K562 (cell line): ENCODE data around the gene CLPSL1. TPM values are rescaled to one million over a fixed set of nuclear protein-coding genes. Genes with fewer than 3 reads are reported as not detected.
A peak's percentile ranks its signal among the peaks of the same experiment; 100 is the strongest.

ENCODE experiments used
- ATAC-seq: fragments of 200-7000 bp; cut with Tn5 transposase; 3 replicates; pipeline ENCODE4 v1.9.1; 2020; ENCODE audit warnings: moderate library complexity
- BruUV-seq: library from RNA; stranded (reverse); fragments of 400-500 nt; replicated peaks from 2 replicates; lab custom pipeline; 2021; lab: Mats Ljungman, UMichigan
- CTCF ChIA-PET: fragments of 300-600 bp; formaldehyde crosslinking; extraction: SDS; loops from one replicate; lab custom pipeline; 2021; ENCODE audit warnings: low intra/inter-chr PET ratio; lab: Yijun Ruan, JAX
- POLR2A ChIA-PET: fragments of 300-600, 350-650 bp; sonication (Branson Sonifier 250); formaldehyde crosslinking; extraction: SDS; loops from one replicate; lab custom pipeline; 2021; ENCODE audit warnings: antibody characterized with exemption, inconsistent platforms; lab: Yijun Ruan, JAX
- DNase-seq, 4 experiments: peaks; one replicate each; pipeline versions ENCODE4 v3.0.0 to v3.0.0-alpha.2; 2011 to 2018; ENCODE audit warnings: low spot score in 3 of 4, mixed read lengths in 3 of 4; ENCODE audit errors: extremely low read depth in 1 of 4
- FAIRE-seq: peaks from 2 replicates; lab custom pipeline; 2011; peaks lifted over from hg19 to GRCh38; lab: Jason Lieb, UNC
- H2AFZ ChIP-seq: 2 replicates; pipeline ENCODE4 v1.6.0; 2011; ENCODE audit warnings: low read depth, low read length, control low read depth, inconsistent platforms
- H3K27ac ChIP-seq: fragments of 200-600 bp; 3 replicates; pipeline ENCODE4 v1.8.0; 2011; ENCODE audit warnings: low read depth, mild to moderate bottlenecking, control low read depth, inconsistent platforms, low read length, moderate library complexity, mixed read lengths; ENCODE audit errors: extremely low read depth
- H3K27me3 ChIP-seq, 2 experiments: fragments of 300-600 bp in 1 of 2; 2 replicates in 1 of 2; 3 replicates in 1 of 2; pipeline versions ENCODE4 v1.6.0 to v1.8.0; 2011; ENCODE audit warnings: inconsistent platforms in 2 of 2, low read length in 2 of 2, mild to moderate bottlenecking in 1 of 2, mixed read lengths in 1 of 2, moderate library complexity in 1 of 2; ENCODE audit not compliant: control insufficient read depth in 2 of 2, insufficient read depth in 2 of 2
- H3K36me3 ChIP-seq: fragments of 300-600 bp; 3 replicates; pipeline ENCODE4 v1.8.0; 2011; ENCODE audit warnings: mild to moderate bottlenecking, low read length, inconsistent platforms; ENCODE audit not compliant: control insufficient read depth, insufficient read depth
- H3K4me1 ChIP-seq, 2 experiments: fragments of 200-600 bp in 1 of 2; replicated peaks in 1 of 2; 2 replicates in 1 of 2; 3 replicates in 1 of 2; pipeline versions ENCODE4 v1.5.1 to v1.8.0; 2011; ENCODE audit warnings: inconsistent platforms in 2 of 2, low read length in 2 of 2, mild to moderate bottlenecking in 1 of 2, mixed read lengths in 1 of 2, moderate library complexity in 1 of 2; ENCODE audit not compliant: control insufficient read depth in 2 of 2, insufficient read depth in 2 of 2
- H3K4me2 ChIP-seq: 2 replicates; pipeline ENCODE4 v1.6.1; 2011; ENCODE audit warnings: low read length, control low read depth, inconsistent platforms, mixed read lengths; ENCODE audit not compliant: insufficient read depth
- H3K4me3 ChIP-seq: fragments of 200-600 bp; sonication (generic), shearing (Covaris generic); 2 replicates; pipeline ENCODE4 v1.5.1; 2016; ENCODE audit warnings: control low read depth, inconsistent platforms
- H3K79me2 ChIP-seq: fragments of 200-600 bp; 3 replicates; pipeline ENCODE4 v1.8.0; 2011; ENCODE audit warnings: low read length, inconsistent platforms; ENCODE audit not compliant: control insufficient read depth, insufficient read depth
- H3K9ac ChIP-seq, 2 experiments: 2 replicates each; pipeline versions ENCODE4 v1.6.0 to v1.6.1; 2011; ENCODE audit warnings: low read depth in 2 of 2, low read length in 2 of 2, control low read depth in 1 of 2, inconsistent platforms in 1 of 2, mild to moderate bottlenecking in 1 of 2, mixed read lengths in 1 of 2; ENCODE audit not compliant: insufficient read depth in 1 of 2
- H3K9me1 ChIP-seq: one replicate; pipeline ENCODE4 v1.6.0; 2011; ENCODE audit warnings: inconsistent platforms, mild to moderate bottlenecking, low read length, moderate library complexity; ENCODE audit not compliant: control insufficient read depth, insufficient read depth
- H3K9me3 ChIP-seq: replicated peaks from 2 replicates; pipeline ENCODE4 v1.5.1; 2011; ENCODE audit warnings: low read depth, low read length, inconsistent platforms; ENCODE audit not compliant: control insufficient read depth, insufficient read depth
- H4K20me1 ChIP-seq: replicated peaks from 2 replicates; pipeline ENCODE4 v1.6.1; 2011; ENCODE audit warnings: low read length, inconsistent platforms, mixed read lengths; ENCODE audit not compliant: control insufficient read depth, insufficient read depth
- ETV6 ChIP-seq, 3 experiments: fragments of 150-350 bp in 1 of 3; sonication (generic) in 1 of 3; formaldehyde crosslinking in 1 of 3; IDR thresholded peaks; 2 replicates each; pipeline versions ENCODE4 v1.6.1 to v1.8.0; 2014 to 2022; ENCODE audit warnings: borderline replicate concordance in 2 of 3, low read depth in 2 of 3, antibody characterized with exemption in 1 of 3, low read length in 1 of 3, mild to moderate bottlenecking in 1 of 3, missing genetic modification reagents in 1 of 3
- GTF2E2 ChIP-seq: fragments of 200-800 bp; sonication (Bioruptor generic); IDR thresholded peaks from 2 replicates; pipeline ENCODE4 v1.6.1; 2016; ENCODE audit warnings: missing genetic modification characterization, missing compliant biosample characterization
- HDAC1 ChIP-seq, 2 experiments: fragments of 450-650 bp; IDR thresholded peaks; 2 replicates each; pipeline ENCODE4 v1.6.1; 2016 to 2017; ENCODE audit warnings: inconsistent platforms in 1 of 2, mild to moderate bottlenecking in 1 of 2, moderate library complexity in 1 of 2
- MIER1 ChIP-seq: fragments of 450-650 bp; IDR thresholded peaks from 2 replicates; pipeline ENCODE4 v1.6.1; 2016; ENCODE audit warnings: antibody characterized with exemption, mild to moderate bottlenecking, low read depth
- NR4A1 ChIP-seq, 2 experiments: fragments of 250-450 bp in 1 of 2; fragments of 450-650 bp in 1 of 2; sonication (Bioruptor Pico) in 1 of 2; IDR thresholded peaks; 2 replicates each; pipeline versions ENCODE4 v1.4.0 to v1.6.1; 2016 to 2020; ENCODE audit warnings: mild to moderate bottlenecking in 2 of 2, missing compliant biosample characterization in 1 of 2, missing genetic modification characterization in 1 of 2, moderate library complexity in 1 of 2
- SMARCA4 ChIP-seq: fragments of 450-650 bp; IDR thresholded peaks from 2 replicates; pipeline ENCODE4 v1.6.1; 2016
- STAG1 ChIP-seq: sonication (generic); formaldehyde crosslinking; IDR thresholded peaks from 2 replicates; pipeline ENCODE4 v1.5.0; 2020; ENCODE audit warnings: missing genetic modification reagents, borderline replicate concordance
- TCF3 ChIP-seq: sonication (generic); formaldehyde crosslinking; IDR thresholded peaks from 2 replicates; pipeline ENCODE4 v1.4.0; 2020; ENCODE audit warnings: mild to moderate bottlenecking, missing genetic modification reagents
- THAP12 ChIP-seq: fragments of 250-450 bp; sonication (Bioruptor Pico); IDR thresholded peaks from 2 replicates; pipeline ENCODE4 v1.9.0; 2021; ENCODE audit warnings: mild to moderate bottlenecking, inconsistent platforms
- ZNF282 ChIP-seq: sonication (generic); formaldehyde crosslinking; IDR thresholded peaks from 2 replicates; pipeline ENCODE4 v1.8.1; 2023; ENCODE audit warnings: missing genetic modification reagents
- ZNF583 ChIP-seq: fragments of 250-450 bp; sonication (Bioruptor Pico); IDR thresholded peaks from 2 replicates; pipeline ENCODE4 v1.4.0; 2020
- WGBS: fragments of 100-300 bp; shearing (Covaris generic); methylation state at CpG from one replicate; pipeline ENCODE4 v1.1.6; 2016; ENCODE audit warnings: low coverage, mixed read lengths; ENCODE audit not compliant: insufficient coverage; ENCODE audit errors: missing lambda C conversion rate; 5-methylcytosine and 5-hydroxymethylcytosine counted together
- in situ Hi-C: fragments of 300-500 bp; cut with MboI; formaldehyde crosslinking; loops from 4 replicates; pipeline ENCODE4 v1.15.0; 2018; ENCODE audit warnings: inconsistent platforms, mixed read lengths
- intact Hi-C: fragments of 100-400 bp; cut with micrococcal nuclease; formaldehyde crosslinking; loops from 2 replicates; pipeline ENCODE4 v1.14.2; 2022
- polyA plus RNA-seq, 8 experiments: library from polyadenylated mRNA; depleted of rRNA in 4 of 8; stranded (reverse) in 5 of 8; unstranded in 3 of 8; fragments of >200 nt; fragmentation: Nextera tagmentation in 2 of 8; fragmentation: Illumina TruSeq in 1 of 8; extraction: Ambion mirVana in 2 of 8; extraction: Trizol in 1 of 8; gene quantifications; 2 replicates each; pipeline versions ENCODE4 v1.2.1 to v1.2.3, GENCODE V29; 2011 to 2014; ENCODE audit warnings: inconsistent platforms in 1 of 8, missing spikeins in 1 of 8
- total RNA-seq, 7 experiments: library from RNA; depleted of rRNA in 6 of 7; stranded (reverse); fragments of >200 nt in 6 of 7; fragmentation: Illumina TruSeq in 2 of 7; extraction: Trizol in 2 of 7; gene quantifications; 2 replicates each; pipeline versions ENCODE4 v1.2.1 to v1.2.3, GENCODE V29; 2011 to 2021; ENCODE audit warnings: low replicate concordance in 1 of 7
- TF ChIP-seq, protein P1 (sequence below): fragments of 450-650 bp; formaldehyde crosslinking; IDR thresholded peaks from 2 replicates; pipeline ENCODE4 v1.4.0; 2020; ENCODE audit warnings: mild to moderate bottlenecking, moderate library complexity
- TF ChIP-seq, protein P2 (sequence below), 2 experiments: fragments of 200-800 bp in 1 of 2; sonication (Bioruptor generic) in 1 of 2; sonication (generic) in 1 of 2; formaldehyde crosslinking in 1 of 2; IDR thresholded peaks in 1 of 2; conservative IDR thresholded peaks in 1 of 2; 2 replicates each; pipeline versions ENCODE4 v1.5.0 to v1.6.1; 2016 to 2020; ENCODE audit warnings: missing compliant biosample characterization in 1 of 2, missing genetic modification characterization in 1 of 2, missing genetic modification reagents in 1 of 2

The CLPSL1 gene
- total and polyA plus RNA-seq, 9 of the 15 experiments (the other 6 are each of a cell fraction or from before 2014, with no cell fraction given) = not detected

DNA sequence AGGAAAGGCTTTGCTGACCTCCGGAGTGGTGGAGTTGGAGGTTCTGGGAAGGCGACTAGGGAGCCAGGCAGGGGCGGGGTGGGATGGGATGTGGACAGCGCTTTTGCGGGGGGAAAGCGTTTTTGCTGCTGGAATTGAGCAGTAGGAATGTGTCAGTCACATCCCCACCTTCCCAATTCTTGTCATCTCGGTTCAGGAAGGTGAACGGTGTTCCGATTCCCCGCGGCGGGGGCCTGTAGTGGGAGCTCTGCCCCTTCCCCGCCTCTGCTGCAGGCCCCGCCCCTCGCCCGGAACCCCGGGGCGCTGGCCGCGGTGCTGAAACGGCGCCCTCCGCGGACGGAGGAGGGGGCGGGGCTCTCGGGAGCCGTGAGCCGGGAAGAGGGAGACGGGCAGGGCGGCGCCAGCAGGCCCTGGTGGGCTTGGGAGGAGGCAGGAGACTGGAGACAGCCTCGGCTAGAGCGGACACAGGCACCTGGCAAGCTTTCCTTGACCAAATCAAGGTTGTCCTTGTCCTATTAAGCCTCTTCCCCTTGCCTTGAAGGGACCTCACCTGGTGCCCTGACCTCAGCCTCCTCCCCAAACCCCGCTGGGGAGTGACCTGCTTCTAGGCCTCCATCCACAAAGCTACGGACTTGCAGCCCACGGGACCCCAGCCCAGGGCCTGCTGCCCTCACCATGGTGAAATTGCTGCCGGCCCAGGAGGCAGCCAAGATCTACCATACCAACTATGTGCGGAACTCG is 24.3 kb downstream of the CLPSL1 start, which contains the start of gene LHFPL5:
LHFPL5 (plus strand) TSS at position 357 of the 741 bp plus-strand sequence; CDS start at position 676, 319 bp downstream.
- BruUV-seq = no TSS peak
- in situ Hi-C loops (no loop called here), intact Hi-C loops (no loop called here)
- Histone ChIP-seq H3K27ac (no peak within 1 kb of the TSS), H3K79me2 (no peaks in the 10 kb centered on the region), H3K4me2 (peak within 1 kb of the TSS; percentile 72), H3K4me1 (peaks cover 5 to 10% of the 10 kb centered on the region in 2 experiments), H4K20me1 (0 out of 2 replicates have a peak, but pooled peaks cover 6% of the 10 kb centered on the region), H3K9me1 (peaks cover 2% of the 10 kb centered on the region), H3K9ac (no peak within 1 kb of the TSS), H3K4me3 (no peak within 1 kb of the TSS; the same call in 1 of the 2 replicates), H3K9me3 (no peaks in the 10 kb centered on the region), H3K36me3 (no peaks in the 10 kb centered on the region), H3K27me3 (peaks cover 15 to 28% of the 10 kb centered on the region in 2 experiments), H2AFZ (peak within 1 kb of the TSS; percentile 53; the same call in 1 of the 2 replicates)
- ChIA-PET CTCF (no interaction called here), POLR2A (interaction anchor here (0.6 to 1.0 kb wide), 3 partner anchors 11 to 23 kb away, joined by 3 to 4 read pairs (median 3); no protein-coding TSS in a partner anchor)
- FAIRE-seq = no peak
- ATAC-seq = peak; percentile 100
- DNase-seq = peak; percentile 77 to 99 (median 97)
- WGBS = 10% methylated on average over 30 of the region's 40 CpGs
- TF ChIP-seq SMARCA4 = peak; percentile 25; the same call in 1 of the 2 replicates
- TF ChIP-seq, protein P1, sequence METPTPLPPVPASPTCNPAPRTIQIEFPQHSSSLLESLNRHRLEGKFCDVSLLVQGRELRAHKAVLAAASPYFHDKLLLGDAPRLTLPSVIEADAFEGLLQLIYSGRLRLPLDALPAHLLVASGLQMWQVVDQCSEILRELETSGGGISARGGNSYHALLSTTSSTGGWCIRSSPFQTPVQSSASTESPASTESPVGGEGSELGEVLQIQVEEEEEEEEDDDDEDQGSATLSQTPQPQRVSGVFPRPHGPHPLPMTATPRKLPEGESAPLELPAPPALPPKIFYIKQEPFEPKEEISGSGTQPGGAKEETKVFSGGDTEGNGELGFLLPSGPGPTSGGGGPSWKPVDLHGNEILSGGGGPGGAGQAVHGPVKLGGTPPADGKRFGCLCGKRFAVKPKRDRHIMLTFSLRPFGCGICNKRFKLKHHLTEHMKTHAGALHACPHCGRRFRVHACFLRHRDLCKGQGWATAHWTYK (CRISPR knock-in tag) = peak; percentile 71; the same call in 1 of the 2 replicates
- TF ChIP-seq STAG1 (CRISPR knock-in tag) = peak; percentile 51; the same call in 1 of the 2 replicates
- peak; percentile 14; the same call in 1 of the 2 replicates for TF ChIP-seq TCF3
- no peak for TF ChIP-seq GTF2E2 (tag)
- peak; percentile 51; the same call in 1 of the 2 replicates for TF ChIP-seq ZNF583 (CRISPR knock-in tag)
- TF ChIP-seq THAP12 (CRISPR knock-in tag) = no peak
- TF ChIP-seq MIER1 = peak; percentile 98
- TF ChIP-seq, protein P2, sequence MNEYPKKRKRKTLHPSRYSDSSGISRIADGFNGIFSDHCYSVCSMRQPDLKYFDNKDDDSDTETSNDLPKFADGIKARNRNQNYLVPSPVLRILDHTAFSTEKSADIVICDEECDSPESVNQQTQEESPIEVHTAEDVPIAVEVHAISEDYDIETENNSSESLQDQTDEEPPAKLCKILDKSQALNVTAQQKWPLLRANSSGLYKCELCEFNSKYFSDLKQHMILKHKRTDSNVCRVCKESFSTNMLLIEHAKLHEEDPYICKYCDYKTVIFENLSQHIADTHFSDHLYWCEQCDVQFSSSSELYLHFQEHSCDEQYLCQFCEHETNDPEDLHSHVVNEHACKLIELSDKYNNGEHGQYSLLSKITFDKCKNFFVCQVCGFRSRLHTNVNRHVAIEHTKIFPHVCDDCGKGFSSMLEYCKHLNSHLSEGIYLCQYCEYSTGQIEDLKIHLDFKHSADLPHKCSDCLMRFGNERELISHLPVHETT (CRISPR knock-in tag; conservative IDR thresholded peaks at IDR 0.05 in 1 of 2, IDR thresholded peaks at IDR 0.05 in 1 of 2) = peak; percentile 49 to 94; a peak in 2 of 4 replicates
- TF ChIP-seq ETV6 (IDR thresholded peaks at IDR 0.05; ENCODE audit: borderline replicate concordance in 1 of 2, low read depth in 2 of 2, low read length in 1 of 2) = no peak
- TF ChIP-seq ETV6 (CRISPR knock-in tag; IDR thresholded peaks at IDR 0.05; ENCODE audit: borderline replicate concordance) = peak; percentile 77; the same call in 1 of the 2 replicates
- peak in 1 of 2 experiments; percentile 77; a peak in 2 of 4 replicates for TF ChIP-seq HDAC1 (IDR thresholded peaks at IDR 0.05)
- TF ChIP-seq NR4A1 (CRISPR knock-in tag; IDR thresholded peaks at IDR 0.05) = 0 out of 2 replicates have a peak, but pooled peaks have one; percentile 10
- no peak for TF ChIP-seq NR4A1 (tag; IDR thresholded peaks at IDR 0.05)
- peak; percentile 94 for TF ChIP-seq ZNF282 (CRISPR knock-in tag)
